OCI-LY3 (cell line): ENCODE data around the gene RPS21.

Experiments used
- CTCF ChIP-seq: fragments of 200-600, 300-600 bp; sonication (generic); IDR thresholded peaks from 2 replicates; pipeline ENCODE4 v1.5.1; 2014; ENCODE audit warnings: antibody characterized with exemption, low read length, low read depth
- EZH2phosphoT487 ChIP-seq: fragments of 200-600 bp; shearing (Covaris generic); IDR thresholded peaks from 2 replicates; pipeline ENCODE4 v1.6.1; 2018; ENCODE audit warnings: antibody characterized with exemption, mixed run types, low read depth

DNA sequence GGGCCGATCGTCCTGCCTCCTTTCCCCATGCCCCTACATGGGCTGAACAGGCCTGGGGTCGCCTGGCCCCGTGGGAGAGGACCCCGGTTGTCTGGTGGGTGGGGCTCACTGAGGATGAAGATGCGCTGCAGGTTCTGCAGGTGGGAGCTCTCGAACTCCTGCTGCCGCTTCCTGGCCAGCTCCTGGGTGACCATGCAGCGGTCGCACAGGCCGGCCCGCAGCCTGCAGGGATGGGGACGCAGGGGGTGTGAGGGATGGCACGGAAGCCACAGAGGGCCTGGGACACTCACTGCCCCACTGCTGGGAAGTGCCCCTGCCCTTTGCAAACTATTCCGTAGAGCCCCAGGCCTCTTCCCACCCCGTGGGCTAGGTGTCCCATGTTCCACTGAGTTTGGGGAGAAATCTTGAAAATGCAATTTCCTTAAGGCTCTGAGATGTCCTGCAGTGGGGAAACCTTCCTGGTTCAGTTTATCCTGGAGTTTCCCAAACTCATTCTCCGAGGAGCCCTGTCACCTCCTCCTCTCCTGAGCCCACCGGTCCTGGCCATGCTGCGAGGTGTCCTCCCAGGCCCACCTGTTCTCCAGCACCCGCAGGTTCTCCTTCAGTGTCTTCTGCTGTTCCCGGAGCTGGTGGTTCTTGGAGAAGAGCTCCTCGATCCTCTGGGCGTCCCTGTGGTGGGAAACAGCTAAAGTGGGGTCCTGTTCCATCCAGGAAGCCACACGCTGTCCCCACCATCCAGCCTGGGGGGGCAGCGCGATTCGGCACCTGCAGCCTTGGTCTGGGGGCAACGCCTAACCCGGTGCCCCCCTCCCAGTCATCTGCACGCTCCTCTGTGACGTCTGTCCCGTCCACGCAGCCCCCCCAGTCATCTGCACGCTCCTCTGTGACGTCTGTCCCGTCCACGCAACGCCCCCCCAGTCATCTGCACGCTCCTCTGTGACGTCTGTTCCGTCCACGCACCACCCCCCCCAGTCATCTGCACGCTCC is 30.0 kb downstream of the RPS21 start:
- TF ChIP-seq CTCF (no peak), EZH2phosphoT487 (no peak)
